ENCODE results near the gene LAMTOR3. TPM values are rescaled to one million over a fixed set of nuclear protein-coding genes. Genes with fewer than 3 reads are reported as not detected.

The LAMTOR3 gene
- total and polyA plus RNA-seq, 2 experiments from 2014 or later = 40.8 to 64.5 TPM

DNA sequence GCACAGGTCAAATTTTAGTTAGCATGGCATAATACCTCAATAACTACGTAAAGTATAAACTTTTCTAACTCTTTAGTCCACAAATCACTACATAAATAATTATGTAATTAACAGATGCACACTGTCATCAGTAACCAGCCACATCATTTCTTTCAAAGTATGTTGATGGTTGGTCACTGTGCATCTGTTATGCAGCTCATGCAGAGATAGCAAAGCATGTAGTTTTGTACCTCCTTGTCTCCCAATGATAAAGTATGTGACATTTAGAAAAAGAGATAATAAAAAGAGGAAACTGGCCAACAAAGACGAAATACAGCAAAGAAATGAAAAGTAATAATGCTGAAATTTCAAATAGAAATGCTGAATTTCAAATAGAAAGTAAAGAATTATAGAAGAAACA is 2.9 kb downstream of the LAMTOR3 start (continued):
- TF ChIP-seq, protein P1, sequence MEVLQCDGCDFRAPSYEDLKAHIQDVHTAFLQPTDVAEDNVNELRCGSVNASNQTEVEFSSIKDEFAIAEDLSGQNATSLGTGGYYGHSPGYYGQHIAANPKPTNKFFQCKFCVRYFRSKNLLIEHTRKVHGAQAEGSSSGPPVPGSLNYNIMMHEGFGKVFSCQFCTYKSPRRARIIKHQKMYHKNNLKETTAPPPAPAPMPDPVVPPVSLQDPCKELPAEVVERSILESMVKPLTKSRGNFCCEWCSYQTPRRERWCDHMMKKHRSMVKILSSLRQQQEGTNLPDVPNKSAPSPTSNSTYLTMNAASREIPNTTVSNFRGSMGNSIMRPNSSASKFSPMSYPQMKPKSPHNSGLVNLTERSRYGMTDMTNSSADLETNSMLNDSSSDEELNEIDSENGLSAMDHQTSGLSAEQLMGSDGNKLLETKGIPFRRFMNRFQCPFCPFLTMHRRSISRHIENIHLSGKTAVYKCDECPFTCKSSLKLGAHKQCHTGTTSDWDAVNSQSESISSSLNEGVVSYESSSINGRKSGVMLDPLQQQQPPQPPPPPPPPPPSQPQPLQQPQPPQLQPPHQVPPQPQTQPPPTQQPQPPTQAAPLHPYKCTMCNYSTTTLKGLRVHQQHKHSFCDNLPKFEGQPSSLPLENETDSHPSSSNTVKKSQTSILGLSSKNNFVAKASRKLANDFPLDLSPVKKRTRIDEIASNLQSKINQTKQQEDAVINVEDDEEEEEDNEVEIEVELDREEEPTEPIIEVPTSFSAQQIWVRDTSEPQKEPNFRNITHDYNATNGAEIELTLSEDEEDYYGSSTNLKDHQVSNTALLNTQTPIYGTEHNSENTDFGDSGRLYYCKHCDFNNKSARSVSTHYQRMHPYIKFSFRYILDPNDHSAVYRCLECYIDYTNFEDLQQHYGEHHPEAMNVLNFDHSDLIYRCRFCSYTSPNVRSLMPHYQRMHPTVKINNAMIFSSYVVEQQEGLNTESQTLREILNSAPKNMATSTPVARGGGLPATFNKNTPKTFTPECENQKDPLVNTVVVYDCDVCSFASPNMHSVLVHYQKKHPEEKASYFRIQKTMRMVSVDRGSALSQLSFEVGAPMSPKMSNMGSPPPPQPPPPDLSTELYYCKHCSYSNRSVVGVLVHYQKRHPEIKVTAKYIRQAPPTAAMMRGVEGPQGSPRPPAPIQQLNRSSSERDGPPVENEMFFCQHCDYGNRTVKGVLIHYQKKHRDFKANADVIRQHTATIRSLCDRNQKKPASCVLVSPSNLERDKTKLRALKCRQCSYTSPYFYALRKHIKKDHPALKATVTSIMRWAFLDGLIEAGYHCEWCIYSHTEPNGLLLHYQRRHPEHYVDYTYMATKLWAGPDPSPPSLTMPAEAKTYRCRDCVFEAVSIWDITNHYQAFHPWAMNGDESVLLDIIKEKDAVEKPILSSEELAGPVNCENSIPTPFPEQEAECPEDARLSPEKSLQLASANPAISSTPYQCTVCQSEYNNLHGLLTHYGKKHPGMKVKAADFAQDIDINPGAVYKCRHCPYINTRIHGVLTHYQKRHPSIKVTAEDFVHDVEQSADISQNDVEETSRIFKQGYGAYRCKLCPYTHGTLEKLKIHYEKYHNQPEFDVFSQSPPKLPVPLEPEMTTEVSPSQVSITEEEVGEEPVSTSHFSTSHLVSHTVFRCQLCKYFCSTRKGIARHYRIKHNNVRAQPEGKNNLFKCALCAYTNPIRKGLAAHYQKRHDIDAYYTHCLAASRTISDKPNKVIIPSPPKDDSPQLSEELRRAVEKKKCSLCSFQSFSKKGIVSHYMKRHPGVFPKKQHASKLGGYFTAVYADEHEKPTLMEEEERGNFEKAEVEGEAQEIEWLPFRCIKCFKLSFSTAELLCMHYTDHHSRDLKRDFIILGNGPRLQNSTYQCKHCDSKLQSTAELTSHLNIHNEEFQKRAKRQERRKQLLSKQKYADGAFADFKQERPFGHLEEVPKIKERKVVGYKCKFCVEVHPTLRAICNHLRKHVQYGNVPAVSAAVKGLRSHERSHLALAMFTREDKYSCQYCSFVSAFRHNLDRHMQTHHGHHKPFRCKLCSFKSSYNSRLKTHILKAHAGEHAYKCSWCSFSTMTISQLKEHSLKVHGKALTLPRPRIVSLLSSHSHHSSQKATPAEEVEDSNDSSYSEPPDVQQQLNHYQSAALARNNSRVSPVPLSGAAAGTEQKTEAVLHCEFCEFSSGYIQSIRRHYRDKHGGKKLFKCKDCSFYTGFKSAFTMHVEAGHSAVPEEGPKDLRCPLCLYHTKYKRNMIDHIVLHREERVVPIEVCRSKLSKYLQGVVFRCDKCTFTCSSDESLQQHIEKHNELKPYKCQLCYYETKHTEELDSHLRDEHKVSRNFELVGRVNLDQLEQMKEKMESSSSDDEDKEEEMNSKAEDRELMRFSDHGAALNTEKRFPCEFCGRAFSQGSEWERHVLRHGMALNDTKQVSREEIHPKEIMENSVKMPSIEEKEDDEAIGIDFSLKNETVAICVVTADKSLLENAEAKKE (CRISPR knock-in tag; IDR thresholded peaks at IDR 0.05) = no peak
- no peak for TF ChIP-seq EZH2 (IDR thresholded peaks at IDR 0.05; ENCODE audit: low read depth, unreplicated experiment)

DNA sequence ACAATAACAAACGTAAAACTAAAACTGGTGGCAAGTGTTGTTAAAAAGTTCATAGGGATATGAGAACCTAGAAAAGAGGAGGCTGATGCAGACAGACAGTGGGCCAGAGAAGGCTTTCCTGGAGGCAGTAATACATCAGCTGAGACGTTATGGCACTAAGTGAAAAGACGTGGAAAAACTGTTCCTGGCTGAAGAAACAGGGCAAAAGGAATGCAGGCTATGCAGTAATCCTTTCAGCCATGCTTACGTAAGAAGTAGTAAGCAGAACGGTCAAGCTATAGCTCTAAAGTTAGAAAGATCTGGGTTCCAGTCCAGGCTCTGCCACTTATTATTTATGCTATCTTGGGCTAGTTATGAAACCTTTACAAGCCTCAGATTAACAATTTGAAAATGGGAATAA is 6.4 kb downstream of the LAMTOR3 start:
- H2AFZ ChIP-seq = no peak overlapping the region
- no peaks in the 10 kb centered on the region for H3K4me1 ChIP-seq (ENCODE audit: insufficient read depth)
- Mint-ChIP-seq H3K9me3 (no peaks in the 10 kb centered on the region), H3K4me1 (no peaks in the 10 kb centered on the region), H3K27ac (peak overlapping the region; percentile 58; the same call in 1 of the 2 replicates), H3K27me3 (ENCODE audit: insufficient read depth, low read depth, poor library complexity) (no peaks in the 10 kb centered on the region), H3K36me3 (ENCODE audit: low read depth) (no peaks in the 10 kb centered on the region), H3K4me3 (no peak overlapping the region)
- H3K27ac ChIP-seq (ENCODE audit: low read depth) = no peak overlapping the region
- no peak overlapping the region for H3K4me3 ChIP-seq
- H3K27me3 ChIP-seq (ENCODE audit: insufficient read depth) = no peaks in the 10 kb centered on the region
- TF ChIP-seq, protein P2, sequence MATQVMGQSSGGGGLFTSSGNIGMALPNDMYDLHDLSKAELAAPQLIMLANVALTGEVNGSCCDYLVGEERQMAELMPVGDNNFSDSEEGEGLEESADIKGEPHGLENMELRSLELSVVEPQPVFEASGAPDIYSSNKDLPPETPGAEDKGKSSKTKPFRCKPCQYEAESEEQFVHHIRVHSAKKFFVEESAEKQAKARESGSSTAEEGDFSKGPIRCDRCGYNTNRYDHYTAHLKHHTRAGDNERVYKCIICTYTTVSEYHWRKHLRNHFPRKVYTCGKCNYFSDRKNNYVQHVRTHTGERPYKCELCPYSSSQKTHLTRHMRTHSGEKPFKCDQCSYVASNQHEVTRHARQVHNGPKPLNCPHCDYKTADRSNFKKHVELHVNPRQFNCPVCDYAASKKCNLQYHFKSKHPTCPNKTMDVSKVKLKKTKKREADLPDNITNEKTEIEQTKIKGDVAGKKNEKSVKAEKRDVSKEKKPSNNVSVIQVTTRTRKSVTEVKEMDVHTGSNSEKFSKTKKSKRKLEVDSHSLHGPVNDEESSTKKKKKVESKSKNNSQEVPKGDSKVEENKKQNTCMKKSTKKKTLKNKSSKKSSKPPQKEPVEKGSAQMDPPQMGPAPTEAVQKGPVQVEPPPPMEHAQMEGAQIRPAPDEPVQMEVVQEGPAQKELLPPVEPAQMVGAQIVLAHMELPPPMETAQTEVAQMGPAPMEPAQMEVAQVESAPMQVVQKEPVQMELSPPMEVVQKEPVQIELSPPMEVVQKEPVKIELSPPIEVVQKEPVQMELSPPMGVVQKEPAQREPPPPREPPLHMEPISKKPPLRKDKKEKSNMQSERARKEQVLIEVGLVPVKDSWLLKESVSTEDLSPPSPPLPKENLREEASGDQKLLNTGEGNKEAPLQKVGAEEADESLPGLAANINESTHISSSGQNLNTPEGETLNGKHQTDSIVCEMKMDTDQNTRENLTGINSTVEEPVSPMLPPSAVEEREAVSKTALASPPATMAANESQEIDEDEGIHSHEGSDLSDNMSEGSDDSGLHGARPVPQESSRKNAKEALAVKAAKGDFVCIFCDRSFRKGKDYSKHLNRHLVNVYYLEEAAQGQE (IDR thresholded peaks at IDR 0.05; ENCODE audit: unreplicated experiment) = no peak
- no peak for TF ChIP-seq EZH2 (IDR thresholded peaks at IDR 0.05; ENCODE audit: low read depth, unreplicated experiment)
- TF ChIP-seq EZH2phosphoT487 (IDR thresholded peaks at IDR 0.05; ENCODE audit: unreplicated experiment) = no peak
- TF ChIP-seq JUNB (IDR thresholded peaks at IDR 0.05; ENCODE audit: unreplicated experiment) = no peak
- TF ChIP-seq NANOG (IDR thresholded peaks at IDR 0.05; ENCODE audit: borderline replicate concordance) = no peak
- TF ChIP-seq POLR2AphosphoS5 (IDR thresholded peaks at IDR 0.05; ENCODE audit: low read depth) = no peak
- H3K79me2 ChIP-seq (replicated peaks; ENCODE audit: insufficient read depth) = peaks cover 16% of the 10 kb centered on the region
- H4K20me1 ChIP-seq (replicated peaks; ENCODE audit: insufficient read depth) = no peaks in the 10 kb centered on the region
- no peaks in the 10 kb centered on the region for H3K9me2 ChIP-seq (ENCODE audit: insufficient read depth)
- no peaks in the 10 kb centered on the region for H3K36me3 ChIP-seq (ENCODE audit: insufficient read depth)
- DNase-seq (ENCODE audit: low spot score) (no peak), ATAC-seq (no peak)
- no peaks in the 10 kb centered on the region for H3F3A ChIP-seq (replicated peaks; ENCODE audit: low read depth)
- H3K4me2 ChIP-seq = no peak overlapping the region

All from GM23338 (cell line).